ENCODE data around the gene CNTNAP2. TPM values are rescaled to one million over a fixed set of nuclear protein-coding genes. Genes with fewer than 3 reads are reported as not detected.

CNTNAP2 gene
- total RNA-seq, 4 donors from 2014 or later: 0.42 TPM; not detected in 3

GRCh38 chr7:146755585-146755984 is 639.0 kb downstream of the CNTNAP2 start:
- Histone ChIP-seq H3K9me3 (no peaks in the 10 kb centered on the region), H3K27ac (no peak overlapping the region), H3K4me1 (no peaks in the 10 kb centered on the region), H3K36me3 (no peaks in the 10 kb centered on the region), H3K4me3 (no peak overlapping the region), H3K27me3 (no peaks in the 10 kb centered on the region)
- no peak for DNase-seq (ENCODE audit: low spot score in 2 of 2)
- TF ChIP-seq CTCF (IDR thresholded peaks at IDR 0.05) (no peak), POLR2A (IDR thresholded peaks at IDR 0.05) (no peak), EP300 (IDR thresholded peaks at IDR 0.05) (no peak)
- WGBS, 2 donors: 69 to 81% methylated on average over 2 of the region's 2 CpGs

GRCh38 chr7:146764458-146764857 is 647.9 kb downstream of the CNTNAP2 start:
- no peaks in the 10 kb centered on the region for H3K36me3 ChIP-seq
- no peaks in the 10 kb centered on the region for H3K4me1 ChIP-seq
- H3K9me3 ChIP-seq: no peaks in the 10 kb centered on the region
- H3K27me3 ChIP-seq: no peaks in the 10 kb centered on the region
- no peak overlapping the region for H3K27ac ChIP-seq
- 77 to 83% methylated on average over 3 of the region's 3 CpGs for WGBS, 2 donors
- DNase-seq (ENCODE audit: low spot score in 2 of 2): no peak
- no peak overlapping the region for H3K4me3 ChIP-seq
- TF ChIP-seq EP300 (IDR thresholded peaks at IDR 0.05) (no peak), POLR2A (IDR thresholded peaks at IDR 0.05) (no peak), CTCF (IDR thresholded peaks at IDR 0.05) (no peak)

DNA sequence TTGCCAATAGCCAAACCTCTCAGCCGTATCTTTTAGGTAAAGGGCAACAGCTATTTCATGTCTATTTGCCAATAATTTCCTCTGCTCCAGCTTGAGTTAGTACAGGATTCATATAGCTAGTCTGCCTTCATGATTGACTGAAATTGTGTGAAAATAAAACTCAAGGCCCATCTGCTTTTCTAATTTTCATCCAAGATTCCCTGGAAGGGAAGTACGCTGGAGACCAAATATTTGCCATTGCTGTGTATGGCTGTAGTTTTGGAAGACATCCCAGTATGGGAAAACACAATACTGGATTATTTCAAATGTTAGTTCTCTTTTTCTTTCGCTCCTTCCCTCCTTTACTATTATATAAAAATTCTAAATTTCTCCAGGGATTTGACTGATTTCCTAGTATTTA is 652.4 kb downstream of the CNTNAP2 start:
- DNase-seq (ENCODE audit: low spot score in 2 of 2): no peak
- Histone ChIP-seq H3K4me1 (no peaks in the 10 kb centered on the region), H3K27me3 (no peaks in the 10 kb centered on the region), H3K27ac (no peak overlapping the region), H3K4me3 (no peak overlapping the region), H3K9me3 (no peaks in the 10 kb centered on the region), H3K36me3 (no peaks in the 10 kb centered on the region)
- no peak for TF ChIP-seq EP300 (IDR thresholded peaks at IDR 0.05)
- TF ChIP-seq CTCF (IDR thresholded peaks at IDR 0.05): no peak
- TF ChIP-seq POLR2A (IDR thresholded peaks at IDR 0.05): no peak
- 50 to 54% methylated on average over 3 of the region's 3 CpGs for WGBS, 2 donors

GRCh38 chr7:146772601-146773000 is 656.0 kb downstream of the CNTNAP2 start:
- WGBS, 2 donors: 55 to 65% methylated on average over 5 of the region's 5 CpGs
- no peak overlapping the region for H3K4me3 ChIP-seq
- no peaks in the 10 kb centered on the region for H3K27me3 ChIP-seq
- no peak overlapping the region for H3K27ac ChIP-seq
- H3K9me3 ChIP-seq: no peaks in the 10 kb centered on the region
- TF ChIP-seq CTCF (IDR thresholded peaks at IDR 0.05) (no peak), EP300 (IDR thresholded peaks at IDR 0.05) (no peak), POLR2A (IDR thresholded peaks at IDR 0.05) (no peak)
- H3K36me3 ChIP-seq: no peaks in the 10 kb centered on the region
- H3K4me1 ChIP-seq: no peaks in the 10 kb centered on the region
- DNase-seq (ENCODE audit: low spot score in 2 of 2): no peak

- no peak overlapping the region for H3K27ac ChIP-seq
- 87 to 96% methylated on average over 5 of the region's 5 CpGs for WGBS, 2 donors
- no peaks in the 10 kb centered on the region for H3K36me3 ChIP-seq
- TF ChIP-seq CTCF (IDR thresholded peaks at IDR 0.05) (no peak), EP300 (IDR thresholded peaks at IDR 0.05) (no peak), POLR2A (IDR thresholded peaks at IDR 0.05) (no peak)
- H3K4me3 ChIP-seq: no peak overlapping the region
- H3K27me3 ChIP-seq: no peaks in the 10 kb centered on the region
- H3K9me3 ChIP-seq: no peaks in the 10 kb centered on the region
- no peaks in the 10 kb centered on the region for H3K4me1 ChIP-seq
- DNase-seq (ENCODE audit: low spot score in 2 of 2): no peak
Measured at GRCh38 chr7:146773506-146773905, 656.9 kb downstream of the CNTNAP2 start.

Data from tibial nerve (tissue), 4 donors.